Caco-2 (cell line): ENCODE results near the gene CSMD2. TPM values are rescaled to one million over a fixed set of nuclear protein-coding genes. Genes with fewer than 3 reads are reported as not detected.

Experiments
- BruUV-seq: library from RNA; stranded (reverse); fragments of 400-500 nt; replicated peaks from 2 replicates; lab custom pipeline; 2021; lab: Mats Ljungman, UMichigan
- CTCF ChIA-PET: fragments of 300-600 bp; sonication (Branson Sonifier 250); formaldehyde crosslinking; loops from one replicate; lab custom pipeline; 2022; ENCODE audit warnings: antibody characterized with exemption; lab: Charles Lee
- POLR2A ChIA-PET: fragments of 300-600 bp; sonication (Branson Sonifier 250); formaldehyde crosslinking; loops from one replicate; lab custom pipeline; 2022; ENCODE audit warnings: antibody characterized with exemption; lab: Charles Lee
- DNase-seq, 2 experiments: peaks; one replicate each; pipeline versions ENCODE4 v3.0.0 to v3.0.0-alpha.2; 2020 to 2022
- H3K27me3 ChIP-seq: replicated peaks from 2 replicates; pipeline ENCODE4 v1.6.0; 2011; ENCODE audit warnings: low read length; ENCODE audit not compliant: control insufficient read depth, insufficient read depth
- H3K36me3 ChIP-seq: 2 replicates; pipeline ENCODE4 v1.5.1; 2011; ENCODE audit warnings: low read length; ENCODE audit not compliant: control insufficient read depth, insufficient read depth
- H3K4me1 ChIP-seq: fragments of 250-450 bp; sonication (Bioruptor Pico); 2 replicates; pipeline ENCODE4 v1.5.1; 2020; ENCODE audit warnings: mild to moderate bottlenecking
- H3K4me3 ChIP-seq: 2 replicates; pipeline ENCODE4 v1.5.1; 2011; ENCODE audit warnings: low read depth, mild to moderate bottlenecking, control low read depth, low read length
- H3K9me3 ChIP-seq: fragments of 250-450 bp; sonication (Bioruptor Pico); 2 replicates; pipeline ENCODE4 v1.5.1; 2020; ENCODE audit warnings: mild to moderate bottlenecking, moderate library complexity
- H3K27ac Mint-ChIP-seq: one replicate; pipeline ENCODE4 v1.8.0; 2022; ENCODE audit warnings: mixed read lengths; ENCODE audit not compliant: unreplicated experiment
- H3K27me3 Mint-ChIP-seq: one replicate; pipeline ENCODE4 v1.8.0; 2022; ENCODE audit warnings: mixed read lengths; ENCODE audit not compliant: insufficient read depth, unreplicated experiment
- H3K36me3 Mint-ChIP-seq: one replicate; pipeline ENCODE4 v1.8.0; 2022; ENCODE audit warnings: mild to moderate bottlenecking, mixed read lengths; ENCODE audit not compliant: insufficient read depth, unreplicated experiment
- H3K4me1 Mint-ChIP-seq: one replicate; pipeline ENCODE4 v1.8.0; 2022; ENCODE audit warnings: low read depth, mixed read lengths; ENCODE audit not compliant: unreplicated experiment
- H3K4me3 Mint-ChIP-seq: one replicate; pipeline ENCODE4 v1.8.0; 2022; ENCODE audit warnings: mild to moderate bottlenecking, moderate library complexity, mixed read lengths; ENCODE audit not compliant: unreplicated experiment
- H3K9me3 Mint-ChIP-seq: one replicate; pipeline ENCODE4 v1.8.0; 2022; ENCODE audit warnings: mixed read lengths; ENCODE audit not compliant: unreplicated experiment
- intact Hi-C: fragments of 100-400 bp; cut with micrococcal nuclease; formaldehyde crosslinking; loops from one replicate; pipeline ENCODE4 v1.10.0; 2022; ENCODE audit not compliant: unreplicated experiment
- total RNA-seq: library from RNA; stranded (reverse); gene quantifications from 2 replicates; pipeline ENCODE4 v1.2.3, GENCODE V29; 2022
- TF ChIP-seq, protein P1 (sequence below), 2 experiments: fragments of 200-600 bp in 1 of 2; IDR thresholded peaks; 1 replicate in 1 of 2; 2 replicates in 1 of 2; pipeline versions ENCODE4 v1.5.1 to v1.8.0; 2011 to 2022; ENCODE audit warnings: antibody characterized with exemption in 1 of 2, control low read depth in 1 of 2, inconsistent platforms in 1 of 2, low read depth in 1 of 2, low read length in 1 of 2, mild to moderate bottlenecking in 1 of 2, moderate library complexity in 1 of 2; ENCODE audit not compliant: insufficient read depth in 1 of 2, severe bottlenecking in 1 of 2, unreplicated experiment in 1 of 2

Gene CSMD2
- total RNA-seq, 1 experiment from 2014 or later, result not detected

GRCh38 chr1:34108711-34109110, 56.3 kb downstream of the CSMD2 start:
- no peaks in the 10 kb centered on the region for H3K36me3 ChIP-seq
- CTCF ChIA-PET, result no interaction called here
- Mint-ChIP-seq H3K27me3 (peaks cover 9% of the 10 kb centered on the region), H3K4me3 (no peak overlapping the region), H3K36me3 (no peaks in the 10 kb centered on the region), H3K9me3 (no peaks in the 10 kb centered on the region), H3K4me1 (no peaks in the 10 kb centered on the region), H3K27ac (no peak overlapping the region)
- no peaks in the 10 kb centered on the region for H3K27me3 ChIP-seq
- TF ChIP-seq, protein P1, sequence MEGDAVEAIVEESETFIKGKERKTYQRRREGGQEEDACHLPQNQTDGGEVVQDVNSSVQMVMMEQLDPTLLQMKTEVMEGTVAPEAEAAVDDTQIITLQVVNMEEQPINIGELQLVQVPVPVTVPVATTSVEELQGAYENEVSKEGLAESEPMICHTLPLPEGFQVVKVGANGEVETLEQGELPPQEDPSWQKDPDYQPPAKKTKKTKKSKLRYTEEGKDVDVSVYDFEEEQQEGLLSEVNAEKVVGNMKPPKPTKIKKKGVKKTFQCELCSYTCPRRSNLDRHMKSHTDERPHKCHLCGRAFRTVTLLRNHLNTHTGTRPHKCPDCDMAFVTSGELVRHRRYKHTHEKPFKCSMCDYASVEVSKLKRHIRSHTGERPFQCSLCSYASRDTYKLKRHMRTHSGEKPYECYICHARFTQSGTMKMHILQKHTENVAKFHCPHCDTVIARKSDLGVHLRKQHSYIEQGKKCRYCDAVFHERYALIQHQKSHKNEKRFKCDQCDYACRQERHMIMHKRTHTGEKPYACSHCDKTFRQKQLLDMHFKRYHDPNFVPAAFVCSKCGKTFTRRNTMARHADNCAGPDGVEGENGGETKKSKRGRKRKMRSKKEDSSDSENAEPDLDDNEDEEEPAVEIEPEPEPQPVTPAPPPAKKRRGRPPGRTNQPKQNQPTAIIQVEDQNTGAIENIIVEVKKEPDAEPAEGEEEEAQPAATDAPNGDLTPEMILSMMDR (IDR thresholded peaks at IDR 0.05; ENCODE audit: insufficient read depth in 1 of 2, low read depth in 1 of 2, low read length in 1 of 2, severe bottlenecking in 1 of 2, unreplicated experiment in 1 of 2), result no peak
- BruUV-seq, result no TSS peak
- intact Hi-C loops, result no loop called here
- H3K4me1 ChIP-seq, result no peaks in the 10 kb centered on the region
- no peak overlapping the region for H3K4me3 ChIP-seq
- POLR2A ChIA-PET, result no interaction called here
- DNase-seq, result no peak
- H3K9me3 ChIP-seq, result no peaks in the 10 kb centered on the region

GRCh38 chr1:34108269-34108668, 56.8 kb downstream of the CSMD2 start:
- no peak overlapping the region for H3K4me3 ChIP-seq
- no peaks in the 10 kb centered on the region for H3K4me1 Mint-ChIP-seq
- no peak overlapping the region for H3K4me3 Mint-ChIP-seq
- BruUV-seq, result no TSS peak
- H3K9me3 Mint-ChIP-seq, result no peaks in the 10 kb centered on the region
- peaks cover 9% of the 10 kb centered on the region for H3K27me3 Mint-ChIP-seq
- H3K36me3 Mint-ChIP-seq, result no peaks in the 10 kb centered on the region
- ChIA-PET CTCF (no interaction called here), POLR2A (no interaction called here)
- no peak overlapping the region for H3K27ac Mint-ChIP-seq
- H3K27me3 ChIP-seq, result no peaks in the 10 kb centered on the region
- no peak for DNase-seq
- H3K9me3 ChIP-seq, result no peaks in the 10 kb centered on the region
- intact Hi-C loops, result no loop called here
- TF ChIP-seq, protein P1 (IDR thresholded peaks at IDR 0.05; ENCODE audit: insufficient read depth in 1 of 2, low read depth in 1 of 2, low read length in 1 of 2, severe bottlenecking in 1 of 2, unreplicated experiment in 1 of 2), result no peak
- H3K4me1 ChIP-seq, result no peaks in the 10 kb centered on the region
- H3K36me3 ChIP-seq, result no peaks in the 10 kb centered on the region

DNA sequence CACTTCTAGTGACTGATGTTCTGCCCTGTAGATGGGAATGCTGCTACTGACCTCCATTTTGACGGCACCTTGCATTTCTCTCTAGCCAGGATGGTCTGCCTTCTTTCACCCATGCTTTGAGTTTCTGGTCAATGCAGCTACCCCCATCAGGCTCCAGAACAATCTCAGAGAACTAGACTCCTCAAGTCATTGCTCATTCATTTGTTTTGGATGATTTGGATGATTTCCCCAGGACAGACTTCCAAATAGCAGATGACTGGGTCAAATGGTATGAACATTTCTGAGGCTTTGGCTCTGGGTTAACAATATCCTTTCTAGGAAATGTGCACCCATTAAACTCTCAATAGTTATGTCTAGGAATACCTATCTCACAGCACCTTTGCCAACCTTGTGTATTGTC, 63.9 kb downstream of the CSMD2 start:
- no peaks in the 10 kb centered on the region for H3K4me1 Mint-ChIP-seq
- no peak for DNase-seq
- no peaks in the 10 kb centered on the region for H3K27me3 ChIP-seq
- H3K4me3 ChIP-seq, result no peak overlapping the region
- H3K27ac Mint-ChIP-seq, result no peak overlapping the region
- no peaks in the 10 kb centered on the region for H3K36me3 Mint-ChIP-seq
- H3K4me1 ChIP-seq, result no peaks in the 10 kb centered on the region
- TF ChIP-seq, protein P1 (IDR thresholded peaks at IDR 0.05; ENCODE audit: insufficient read depth in 1 of 2, low read depth in 1 of 2, low read length in 1 of 2, severe bottlenecking in 1 of 2, unreplicated experiment in 1 of 2), result no peak
- H3K9me3 ChIP-seq, result no peaks in the 10 kb centered on the region
- no peaks in the 10 kb centered on the region for H3K36me3 ChIP-seq
- H3K27me3 Mint-ChIP-seq, result peaks cover 15% of the 10 kb centered on the region
- no peaks in the 10 kb centered on the region for H3K9me3 Mint-ChIP-seq
- intact Hi-C loops, result no loop called here
- no peak overlapping the region for H3K4me3 Mint-ChIP-seq
- CTCF ChIA-PET, result no interaction called here
- POLR2A ChIA-PET, result no interaction called here
- BruUV-seq, result no TSS peak
